SK-MEL-5 (cell line): ENCODE measurements around the gene NR6A1. TPM values are rescaled to one million over a fixed set of nuclear protein-coding genes. Genes with fewer than 3 reads are reported as not detected.
"Not testable (repeated sequence)": the region's sequence is repeated elsewhere in the genome, so short reads cannot be mapped to it uniquely, and the experiment has no call there.

Source experiments
- DNase-seq: peaks from one replicate; pipeline ENCODE4 v3.0.0-alpha.2; 2016; ENCODE audit warnings: low read depth, low spot score
- in situ Hi-C: cut with HindIII; loops from 2 replicates; pipeline ENCODE4 v1.10.0; 2016; ENCODE audit warnings: low sequenced_read_pairs, high pct_unique_total_duplicates, low pct_unique_long_range_greater_than_20kb
- total RNA-seq: library from RNA; depleted of rRNA; stranded (reverse); fragments of >200 nt; shearing (Covaris generic); gene quantifications from 2 replicates; pipeline ENCODE4 v1.2.3, GENCODE V29; 2014

NR6A1 gene
- total RNA-seq, 1 experiment from 2014 or later = 7.8 TPM

DNA sequence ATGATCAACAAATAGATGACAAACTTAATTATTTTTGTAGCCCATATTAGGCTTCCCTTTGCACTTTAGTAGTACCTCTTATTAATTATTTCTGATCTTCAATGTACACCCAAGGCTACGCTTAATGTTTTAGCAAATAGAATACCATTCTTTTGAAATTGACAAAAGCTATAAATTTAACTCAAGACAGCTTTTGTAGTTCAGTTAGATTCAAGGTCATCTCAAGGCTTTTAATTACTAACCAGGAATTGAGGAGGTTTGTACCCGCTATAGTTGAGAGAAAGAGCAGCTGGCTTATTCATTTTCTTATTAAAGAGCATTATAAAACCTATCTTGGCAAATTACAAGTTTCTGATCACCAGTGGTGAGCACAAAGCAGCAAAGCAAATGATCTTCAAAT lies 15.1 kb downstream of the NR6A1 start:
- DNase-seq = no peak
- in situ Hi-C loops = loop anchor here (25.0 kb wide), 1 partner anchor 131 kb away; no protein-coding TSS in a partner anchor

GRCh38 chr9:124755061-124755460 lies 16.1 kb downstream of the NR6A1 start:
- DNase-seq = no peak
- in situ Hi-C loops = loop anchor here (25.0 kb wide), 1 partner anchor 132 kb away; no protein-coding TSS in a partner anchor

DNA sequence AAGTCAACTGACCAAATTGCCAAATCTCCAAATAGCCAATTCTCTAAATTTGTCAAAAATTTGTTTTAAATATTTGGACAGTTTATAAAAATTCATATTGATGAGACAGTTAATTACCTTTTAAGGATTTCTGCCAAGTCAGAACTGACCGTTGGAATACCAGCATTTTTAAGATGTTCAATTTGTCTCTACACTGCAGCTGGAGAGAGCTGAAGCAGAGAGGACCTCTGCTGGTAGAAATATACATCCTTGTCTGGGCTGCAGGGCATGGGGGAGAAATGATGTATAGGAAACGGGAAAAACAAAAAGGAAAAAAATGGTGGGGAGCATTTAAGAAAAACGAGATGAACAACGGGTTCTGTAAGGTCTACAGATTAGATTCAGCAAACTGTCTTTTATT lies 16.8 kb downstream of the NR6A1 start:
- in situ Hi-C loops = loop anchor here (25.0 kb wide), 1 partner anchor 133 kb away; no protein-coding TSS in a partner anchor
- DNase-seq = peak; percentile 62

DNA sequence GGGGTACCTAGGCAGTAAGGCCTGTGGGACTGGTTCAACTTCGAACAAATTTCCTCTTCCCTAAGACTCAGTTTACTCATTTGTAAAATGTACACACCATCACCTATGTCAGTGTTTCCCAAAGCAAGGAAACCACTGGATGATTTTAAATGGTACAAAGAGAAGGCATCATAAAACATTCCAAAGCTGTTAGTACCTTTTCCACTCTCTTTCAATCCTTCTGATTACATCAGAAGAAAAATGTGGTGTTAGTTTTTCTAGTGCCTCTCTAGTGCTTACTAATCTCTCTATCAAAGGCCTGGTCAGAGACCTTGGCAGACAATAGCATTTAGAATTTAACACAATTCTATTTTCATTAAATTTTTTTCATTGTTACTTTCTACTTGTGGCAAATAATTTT lies 18.1 kb downstream of the NR6A1 start:
- DNase-seq = no peak
- in situ Hi-C loops = loop anchor here (25.0 kb wide), 1 partner anchor 134 kb away; no protein-coding TSS in a partner anchor

- in situ Hi-C loops = loop anchor here (25.0 kb wide), 1 partner anchor 138 kb away; no protein-coding TSS in a partner anchor
- DNase-seq = no peak
Measured at GRCh38 chr9:124749781-124750180, 21.3 kb downstream of the NR6A1 start.

- in situ Hi-C loops = no loop called here
- no peak for DNase-seq
Measured at GRCh38 chr9:124749284-124749683, 21.8 kb downstream of the NR6A1 start.

DNA sequence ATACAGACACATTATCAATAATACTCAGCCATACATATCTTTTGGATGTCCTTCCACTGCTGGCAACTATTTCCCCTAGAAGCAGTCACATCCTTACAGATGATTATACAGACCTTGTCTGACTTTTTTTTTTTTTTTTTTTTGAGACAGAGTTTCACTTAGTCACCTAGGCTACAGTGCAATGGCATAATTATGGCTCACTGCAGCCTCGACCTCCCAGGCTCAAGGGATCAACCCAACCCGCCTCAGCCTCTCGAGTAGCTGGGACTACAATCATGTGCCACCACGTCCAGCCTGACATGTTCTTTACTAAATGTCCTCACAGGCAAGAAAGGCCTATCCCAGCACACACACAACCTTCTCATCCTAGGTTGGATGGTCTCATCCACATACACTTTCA lies 24.0 kb downstream of the NR6A1 start:
- no peak for DNase-seq
- in situ Hi-C loops = no loop called here

GRCh38 chr9:124743686-124744348 lies 27.3 kb downstream of the NR6A1 start:
- in situ Hi-C loops = no loop called here

DNA sequence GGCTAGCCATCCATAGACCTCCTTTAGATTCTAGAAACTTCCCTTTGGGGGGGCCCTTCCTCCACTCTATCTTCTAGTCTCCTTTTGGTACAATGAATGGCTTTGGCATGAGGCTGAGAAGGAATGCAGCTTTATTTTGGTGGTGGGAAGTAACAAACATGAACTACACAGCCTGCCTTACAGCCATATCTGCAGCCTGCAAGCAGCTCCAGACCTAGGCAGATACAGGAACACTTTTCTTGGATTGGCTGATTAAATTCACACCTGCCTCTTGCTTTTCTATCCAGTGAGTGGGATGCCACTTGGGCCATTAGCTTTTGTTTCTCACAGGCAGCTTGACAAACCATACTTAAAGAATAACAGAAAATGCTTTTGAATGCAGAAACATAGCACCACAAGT lies 28.2 kb downstream of the NR6A1 start:
- in situ Hi-C loops = no loop called here
- no peak for DNase-seq

More at GRCh38 chr9:124743686-124744348, 27.3 kb downstream of the NR6A1 start:
- peak; percentile 47 for DNase-seq

- in situ Hi-C loops = no loop called here
- DNase-seq = no peak
Measured at GRCh38 chr9:124741662-124742061, 29.4 kb downstream of the NR6A1 start.

DNA sequence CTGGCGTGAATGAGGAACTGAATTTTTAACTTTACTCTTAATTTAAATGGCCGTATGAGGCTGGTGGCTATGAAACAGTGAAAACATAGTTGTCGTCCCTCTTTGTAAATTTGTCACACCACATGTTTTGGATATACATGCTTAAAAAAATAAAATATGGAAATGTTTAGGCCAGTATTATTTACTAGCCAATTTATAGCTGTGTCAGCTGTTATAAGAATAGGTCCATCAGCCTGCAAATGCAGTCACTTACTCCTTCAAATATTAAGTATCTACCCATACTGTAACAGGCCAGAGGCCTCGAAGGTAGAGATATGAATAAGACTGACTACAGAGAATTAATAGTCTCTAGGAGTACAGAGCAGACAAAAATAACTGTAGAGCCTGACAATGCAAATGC lies 30.0 kb downstream of the NR6A1 start:
- no peak for DNase-seq
- in situ Hi-C loops = no loop called here

DNA sequence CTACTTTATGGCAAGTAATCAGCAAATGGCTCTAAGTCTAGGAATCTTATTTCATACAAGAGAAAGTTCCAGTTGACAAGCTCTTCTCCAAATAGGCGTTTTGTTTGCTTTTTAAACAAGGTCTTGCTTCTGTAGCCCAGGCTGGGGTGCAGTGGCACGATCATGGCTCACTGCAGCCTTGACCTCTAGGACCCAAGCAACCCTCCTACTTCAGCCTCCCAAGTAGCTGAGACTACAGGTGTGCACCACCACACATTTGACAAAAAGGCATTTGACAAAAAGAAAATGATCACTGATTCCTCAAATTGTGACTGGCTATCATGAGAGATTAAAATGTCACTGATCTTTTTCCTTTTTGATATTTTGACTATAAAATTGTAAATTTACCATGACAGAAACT lies 31.8 kb downstream of the NR6A1 start:
- DNase-seq = no peak
- in situ Hi-C loops = no loop called here

- in situ Hi-C loops, DNase-seq: not testable (repeated sequence)
Measured at GRCh38 chr9:124738075-124738474, 33.0 kb downstream of the NR6A1 start.

DNA sequence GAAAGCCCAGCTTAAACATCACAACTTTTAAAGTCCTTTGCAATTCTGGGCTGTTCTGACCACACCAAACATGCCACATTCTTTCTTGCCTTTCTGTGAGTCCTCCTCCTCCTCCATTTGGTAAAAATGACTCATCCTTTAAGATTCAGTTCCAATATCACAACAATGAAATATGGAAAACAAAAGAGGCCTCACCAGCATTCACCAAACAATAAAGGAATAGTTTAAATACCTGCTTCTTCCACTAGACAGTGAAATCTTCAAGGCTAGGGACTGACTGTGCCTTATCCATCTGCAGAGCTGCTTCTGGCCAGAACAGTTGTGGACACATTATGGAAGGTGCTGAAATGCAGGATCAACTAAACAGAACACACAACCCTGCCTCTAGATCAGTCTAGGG lies 36.0 kb downstream of the NR6A1 start:
- in situ Hi-C loops = no loop called here
- no peak for DNase-seq

- in situ Hi-C loops, DNase-seq: not testable (repeated sequence)
Measured at GRCh38 chr9:124734741-124735083, 36.4 kb downstream of the NR6A1 start.

DNA sequence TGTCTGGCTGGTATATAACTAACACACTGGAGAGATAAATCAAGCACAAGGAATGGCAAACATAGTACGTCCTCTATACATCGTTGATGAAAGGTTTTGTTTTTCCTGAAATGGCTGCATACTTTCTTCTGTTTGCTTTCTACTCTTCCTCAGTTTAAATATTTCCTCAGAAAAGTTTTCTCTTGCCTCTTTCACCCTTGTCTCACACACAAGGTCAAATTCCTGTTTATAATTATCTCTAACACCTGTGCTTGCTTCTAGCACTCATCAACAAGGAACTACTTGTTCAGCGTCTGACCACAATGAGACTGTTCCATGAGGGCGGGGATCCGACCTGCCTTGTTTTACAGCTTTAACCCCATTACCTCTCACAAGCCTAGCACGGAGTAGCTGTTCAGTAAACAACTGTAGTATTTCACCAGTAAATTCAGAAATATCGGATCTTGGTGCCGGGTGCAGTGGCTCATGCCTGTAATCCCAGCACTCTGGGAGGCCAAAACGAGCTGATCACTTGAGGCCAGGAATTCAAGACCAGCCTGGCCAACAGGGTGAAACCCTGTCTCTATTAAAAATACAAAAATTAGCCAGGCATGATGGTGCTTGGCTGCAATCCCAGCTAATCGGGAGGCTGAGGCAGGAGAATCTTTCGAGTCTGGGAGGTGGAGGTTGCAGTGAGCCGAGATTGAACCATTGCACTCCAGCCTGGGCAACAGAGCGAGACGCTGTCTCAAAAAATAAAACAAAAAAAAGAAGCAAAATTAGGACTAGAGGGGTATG lies 37.0 kb downstream of the NR6A1 start:
- no peak for DNase-seq
- in situ Hi-C loops = no loop called here

GRCh38 chr9:124730772-124731171 lies 40.3 kb downstream of the NR6A1 start:
- in situ Hi-C loops = no loop called here
- DNase-seq = no peak

GRCh38 chr9:124726886-124727285 lies 44.2 kb downstream of the NR6A1 start:
- DNase-seq = no peak
- in situ Hi-C loops = no loop called here

DNA sequence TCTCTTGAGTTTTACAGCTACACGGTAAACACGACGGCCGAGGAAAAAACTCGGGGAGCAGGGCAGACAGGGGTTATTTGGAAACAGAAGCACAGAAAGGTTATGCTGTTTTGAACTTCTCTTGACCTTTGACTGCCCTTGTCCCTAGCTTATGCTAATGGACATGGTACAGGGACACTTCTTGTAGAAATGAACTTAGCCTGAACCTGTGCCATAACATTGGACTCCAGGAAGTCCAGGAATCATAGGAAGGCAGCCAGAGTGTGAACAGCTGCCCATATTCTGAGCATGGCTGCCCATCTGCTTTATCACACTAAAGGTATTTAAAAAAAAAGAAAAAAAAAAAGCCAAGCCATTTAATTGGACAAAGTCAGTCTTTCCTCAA lies 46.1 kb downstream of the NR6A1 start:
- in situ Hi-C loops = no loop called here
- no peak for DNase-seq
